NCI-H526 (cell line): ENCODE measurements around the gene BST1.
"Not testable (repeated sequence)": the region's sequence is repeated elsewhere in the genome, so short reads cannot be mapped to it uniquely, and the experiment has no call there.

Experiments
- DNase-seq, 2 experiments: peaks; one replicate each; lab custom pipeline; 2025; lab: John Stamatoyannopoulos, UW

BST1 gene

GRCh38 chr4:15712214-15712613, 9.3 kb downstream of the BST1 start:
- no peak for DNase-seq

GRCh38 chr4:15714141-15714540, 11.3 kb downstream of the BST1 start:
- no peak for DNase-seq

- DNase-seq: no peak
These were observed 12.0 kb downstream of the BST1 start for GRCh38 chr4:15714646-15715435.

GRCh38 chr4:15716115-15716514, 13.2 kb downstream of the BST1 start:
- no peak for DNase-seq

GRCh38 chr4:15717086-15717485, 14.2 kb downstream of the BST1 start:
- no peak for DNase-seq

- no peak for DNase-seq
These were observed 15.0 kb downstream of the BST1 start for GRCh38 chr4:15717657-15718416.

- DNase-seq: no peak
These were observed 15.6 kb downstream of the BST1 start for GRCh38 chr4:15718465-15718864.

GRCh38 chr4:15718959-15719358, 16.1 kb downstream of the BST1 start:
- DNase-seq: no peak

- DNase-seq: no peak
These were observed 16.6 kb downstream of the BST1 start for GRCh38 chr4:15719506-15719905.

- no peak for DNase-seq
These were observed 18.0 kb downstream of the BST1 start for GRCh38 chr4:15720851-15721250.

- no peak for DNase-seq
These were observed 22.7 kb downstream of the BST1 start for GRCh38 chr4:15725608-15726007.

GRCh38 chr4:15729910-15730533, 27.2 kb downstream of the BST1 start:
- peak; percentile 3 to 34 for DNase-seq

- DNase-seq: not testable (repeated sequence)
These were observed 30.2 kb downstream of the BST1 start for GRCh38 chr4:15733061-15733460.

GRCh38 chr4:15735536-15735935, 32.7 kb downstream of the BST1 start:
- DNase-seq: no peak

GRCh38 chr4:15736514-15737050, 33.7 kb downstream of the BST1 start:
- DNase-seq: no peak

- DNase-seq: no peak
These were observed 34.4 kb downstream of the BST1 start for GRCh38 chr4:15737255-15737654.

GRCh38 chr4:15738877-15739276, 36.0 kb downstream of the BST1 start:
- DNase-seq: no peak

- DNase-seq: no peak
These were observed 38.0 kb downstream of the BST1 start for GRCh38 chr4:15740764-15741404.

GRCh38 chr4:15742083-15742582, 39.3 kb downstream of the BST1 start:
- no peak for DNase-seq

- no peak for DNase-seq
These were observed 39.8 kb downstream of the BST1 start for GRCh38 chr4:15742637-15743036.

- DNase-seq: no peak
These were observed 41.2 kb downstream of the BST1 start for GRCh38 chr4:15744016-15744545.

GRCh38 chr4:15746110-15746509, 43.2 kb downstream of the BST1 start:
- no peak for DNase-seq
